ENCODE measurements around the gene ZMYND11.
"Not testable (repeated sequence)": the region's sequence is repeated elsewhere in the genome, so short reads cannot be mapped to it uniquely, and the experiment has no call there.

The ZMYND11 gene

DNA sequence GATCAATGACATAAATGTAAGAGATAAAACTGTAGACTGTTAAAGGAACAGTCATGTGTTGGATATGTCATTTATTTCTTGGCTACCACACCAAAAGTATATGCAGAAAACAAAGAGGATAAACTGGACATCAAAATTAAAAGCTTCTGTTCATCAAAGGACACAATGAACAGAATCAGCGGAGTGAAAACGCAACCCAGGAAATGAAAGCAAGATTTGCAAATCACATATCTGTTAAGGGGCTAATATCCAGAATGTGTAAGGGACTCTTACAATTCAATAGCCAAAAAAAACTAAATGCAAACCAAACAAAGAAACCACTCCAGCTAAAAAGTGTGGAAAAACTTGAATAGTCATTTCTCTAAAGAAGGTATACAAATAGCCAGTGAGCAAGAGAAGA, 164.3 kb downstream of the ZMYND11 start:
- H3K9ac ChIP-seq, result no peak overlapping the region
- H3K36me3 ChIP-seq, result peaks cover 0 to 40% (median 8%) of the 10 kb centered on the region in 11 experiments; a peak in 11 of 22 replicates

DNA sequence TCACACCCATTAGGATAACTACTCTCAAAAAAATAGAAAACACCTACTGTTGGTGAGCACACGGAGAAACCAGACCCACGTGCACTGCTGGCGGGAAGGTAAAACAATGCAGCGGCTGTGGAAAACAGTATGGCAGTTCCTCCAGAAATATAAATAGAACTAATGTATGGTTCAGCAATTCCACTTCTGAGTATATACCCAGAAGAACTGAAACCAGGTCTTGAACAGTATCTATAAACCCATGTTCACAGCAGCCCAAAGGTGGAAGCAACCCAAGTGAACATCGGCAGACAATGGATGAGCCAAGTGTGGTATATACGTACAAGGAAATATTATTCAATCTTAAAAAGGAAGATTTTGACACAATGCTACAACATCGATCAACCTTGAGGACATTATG, 164.7 kb downstream of the ZMYND11 start:
- Histone ChIP-seq H3K9ac (no peak overlapping the region), H3K27me3 (no peaks in the 10 kb centered on the region), H4K20me1 (no peaks in the 10 kb centered on the region), H3K36me3 (peaks cover 0 to 40% (median 8%) of the 10 kb centered on the region in 11 experiments; a peak in 11 of 22 replicates), H3K4me3 (no peak overlapping the region), H3K27ac (no peak overlapping the region), H3K4me1 (peaks cover 0 to 18% (median 10%) of the 10 kb centered on the region in 10 experiments; a peak in 12 of 20 replicates), H3K4me2 (peak overlapping the region in 8 of 11 experiments; percentile 4 to 51 (median 30); a peak in 12 of 22 replicates), H3K9me3 (replicated peaks in 1 of 11) (peaks cover 0 to 19% (median 10%) of the 10 kb centered on the region in 11 experiments; a peak in 9 of 22 replicates)
- TF ChIP-seq Cebpa-rat (IDR thresholded peaks at IDR 0.05), result no peak

More for the DNA sequence above, 164.3 kb downstream of the ZMYND11 start:
- peaks cover 0 to 19% (median 10%) of the 10 kb centered on the region in 11 experiments; a peak in 9 of 22 replicates for H3K9me3 ChIP-seq (replicated peaks in 1 of 11)
- TF ChIP-seq Cebpa-rat (IDR thresholded peaks at IDR 0.05), result no peak
- no peaks in the 10 kb centered on the region for H3K27me3 ChIP-seq
- H3K27ac ChIP-seq, result no peak overlapping the region
- peak overlapping the region in 8 of 11 experiments; percentile 4 to 51 (median 30); a peak in 12 of 22 replicates for H3K4me2 ChIP-seq
- H3K4me3 ChIP-seq, result no peak overlapping the region
- H4K20me1 ChIP-seq, result no peaks in the 10 kb centered on the region
- H3K4me1 ChIP-seq, result peaks cover 0 to 20% (median 10%) of the 10 kb centered on the region in 10 experiments; a peak in 11 of 20 replicates

DNA sequence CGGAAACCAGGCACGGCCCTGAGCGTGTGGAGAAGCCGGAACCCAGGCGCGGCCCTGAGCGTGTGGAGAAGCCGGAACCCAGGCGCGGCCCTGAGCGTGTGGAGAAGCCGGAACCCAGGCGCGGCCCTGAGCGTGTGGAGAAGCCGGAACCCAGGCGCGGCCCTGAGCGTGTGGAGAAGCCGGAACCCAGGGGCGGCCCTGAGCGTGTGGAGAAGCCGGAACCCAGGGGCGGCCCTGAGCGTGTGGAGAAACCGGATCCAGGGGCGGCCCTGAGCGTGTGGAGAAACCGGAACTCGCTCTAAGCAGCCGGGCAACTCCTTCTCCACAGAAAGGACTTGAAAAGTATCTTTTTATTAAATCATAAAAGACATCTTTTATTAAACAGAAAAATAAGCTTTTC, 165.3 kb downstream of the ZMYND11 start:
- Histone ChIP-seq H3K4me2 (peak overlapping the region in 3 of 11 experiments; percentile 12 to 40 (median 40); a peak in 4 of 22 replicates), H3K9me3 (replicated peaks in 1 of 11) (peaks cover 0 to 19% (median 10%) of the 10 kb centered on the region in 11 experiments; a peak in 9 of 22 replicates), H3K36me3 (peaks cover 0 to 40% (median 8%) of the 10 kb centered on the region in 11 experiments; a peak in 11 of 22 replicates), H3K4me1 (peaks cover under 1 to 24% (median 16%) of the 10 kb centered on the region in 10 experiments; a peak in 19 of 20 replicates)
- not testable (repeated sequence) for H3K27me3 ChIP-seq, H3K4me3 ChIP-seq, H4K20me1 ChIP-seq, H3K9ac ChIP-seq, H3K27ac ChIP-seq

DNA sequence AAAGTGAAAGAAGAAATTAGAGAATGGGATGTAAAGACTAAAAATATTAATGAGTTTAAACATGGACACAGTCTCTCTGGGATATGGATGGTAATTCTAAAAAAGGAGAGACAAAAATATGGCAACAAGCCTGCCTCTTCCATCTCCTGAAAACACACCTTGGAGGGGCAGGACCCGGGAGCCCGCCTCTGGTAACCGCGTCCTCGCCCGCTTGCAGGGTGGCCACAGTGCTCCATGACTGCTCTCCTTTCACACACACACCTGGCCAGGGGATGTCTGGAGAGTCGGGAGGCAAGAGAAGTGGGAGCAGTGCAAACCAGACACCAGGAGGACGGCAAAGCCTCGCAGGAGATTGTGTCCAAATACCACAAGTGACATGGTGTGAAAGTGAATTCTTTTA, 166.3 kb downstream of the ZMYND11 start:
- no peak overlapping the region for H3K4me3 ChIP-seq
- H3K27ac ChIP-seq, result no peak overlapping the region
- no peak overlapping the region for H3K9ac ChIP-seq
- no peak overlapping the region for H3K4me2 ChIP-seq
- no peaks in the 10 kb centered on the region for H4K20me1 ChIP-seq
- H3K36me3 ChIP-seq, result peaks cover 0 to 40% (median 8%) of the 10 kb centered on the region in 11 experiments; a peak in 11 of 22 replicates
- peaks cover 10 to 34% (median 26%) of the 10 kb centered on the region in 10 experiments for H3K4me1 ChIP-seq
- H3K27me3 ChIP-seq, result no peaks in the 10 kb centered on the region
- H3K9me3 ChIP-seq (replicated peaks in 1 of 11), result peaks cover 0 to 15% (median 10%) of the 10 kb centered on the region in 11 experiments; a peak in 9 of 22 replicates
- TF ChIP-seq Cebpa-rat (IDR thresholded peaks at IDR 0.05), result no peak

Data from BLaER1 treated with 17β-estradiol and CSF1 and Interleukin-3, amounts not matched to agents 10 nM and 100 nM (cell line).